NCI-H187 treated with DMSO at 0.1 percent for 48 hours (cell line): ENCODE measurements around the gene ADARB2.
"Not testable (repeated sequence)": the region's sequence is repeated elsewhere in the genome, so short reads cannot be mapped to it uniquely, and the experiment has no call there.

Source experiments
- DNase-seq: peaks from one replicate; lab custom pipeline; 2025; lab: John Stamatoyannopoulos, UW

The ADARB2 gene

GRCh38 chr10:1642600-1643160 lies 94.6 kb downstream of the ADARB2 start:
- no peak for DNase-seq

DNA sequence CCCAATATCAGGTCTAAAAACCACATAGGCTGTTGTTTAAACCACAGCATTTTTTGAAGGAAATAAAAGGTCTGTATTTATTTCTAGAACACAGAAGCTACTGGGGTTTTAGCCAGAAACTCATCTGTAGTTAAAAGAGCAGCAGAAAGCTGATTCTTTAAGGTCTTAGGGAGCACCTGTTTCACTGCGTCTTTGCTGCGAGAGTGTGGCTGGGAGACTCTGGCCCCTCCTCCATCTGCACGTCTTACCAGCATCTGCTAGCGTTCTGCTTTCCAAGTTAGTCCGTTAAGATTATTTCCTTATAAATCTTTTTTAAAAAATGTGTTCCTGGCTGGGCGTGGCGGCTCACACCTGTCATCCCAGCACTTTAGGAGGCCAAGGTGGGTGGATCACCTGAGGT lies 95.9 kb downstream of the ADARB2 start:
- DNase-seq, result no peak

GRCh38 chr10:1638889-1639419 lies 98.4 kb downstream of the ADARB2 start:
- no peak for DNase-seq

DNA sequence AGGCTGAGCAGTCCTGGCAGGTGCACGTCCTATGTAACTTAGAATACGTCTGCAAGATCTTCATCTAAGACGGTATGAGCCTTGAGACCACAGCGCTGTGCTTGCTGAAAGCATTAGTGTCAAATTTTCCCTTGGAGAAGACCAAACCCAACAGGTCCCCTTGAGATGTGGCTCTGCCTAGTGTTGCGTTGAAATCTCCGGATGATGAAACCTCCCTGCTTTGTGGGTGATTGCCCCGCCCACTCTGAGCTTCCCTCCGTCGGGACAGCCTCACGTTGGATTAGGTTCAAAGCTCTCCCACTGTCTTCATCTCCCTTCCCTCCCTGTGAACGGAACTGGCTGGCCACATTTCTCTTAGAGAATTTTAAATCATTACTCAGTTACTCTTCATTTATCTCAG lies 102.0 kb downstream of the ADARB2 start:
- DNase-seq, result no peak

- DNase-seq, result no peak
These were observed 103.1 kb downstream of the ADARB2 start for GRCh38 chr10:1634239-1634638.

- DNase-seq, result no peak
These were observed 103.5 kb downstream of the ADARB2 start for GRCh38 chr10:1633783-1634182.

DNA sequence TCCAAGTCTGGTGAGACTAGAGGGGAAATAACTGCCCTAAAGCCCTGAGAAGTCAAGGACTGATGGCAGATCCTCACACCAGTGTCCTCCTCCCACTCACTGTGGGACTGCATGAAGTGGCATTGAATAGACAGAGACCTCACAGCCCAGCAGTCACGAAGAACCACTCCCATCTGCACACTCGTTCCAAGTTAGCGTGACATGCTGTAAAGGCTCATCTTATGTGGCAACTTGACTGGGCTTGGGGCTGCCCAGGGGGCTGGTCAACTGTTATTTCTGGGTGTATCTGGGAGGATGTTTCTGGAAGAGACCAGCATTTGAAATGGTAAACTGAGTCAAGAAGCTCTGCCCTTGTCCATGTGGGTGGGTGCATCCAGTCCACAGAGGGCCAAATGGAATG lies 104.7 kb downstream of the ADARB2 start:
- no peak for DNase-seq

GRCh38 chr10:1632141-1632540 lies 105.2 kb downstream of the ADARB2 start:
- no peak for DNase-seq

- DNase-seq, result no peak
These were observed 106.0 kb downstream of the ADARB2 start for GRCh38 chr10:1631282-1631681.

- no peak for DNase-seq
These were observed 107.0 kb downstream of the ADARB2 start for GRCh38 chr10:1630304-1630703.

DNA sequence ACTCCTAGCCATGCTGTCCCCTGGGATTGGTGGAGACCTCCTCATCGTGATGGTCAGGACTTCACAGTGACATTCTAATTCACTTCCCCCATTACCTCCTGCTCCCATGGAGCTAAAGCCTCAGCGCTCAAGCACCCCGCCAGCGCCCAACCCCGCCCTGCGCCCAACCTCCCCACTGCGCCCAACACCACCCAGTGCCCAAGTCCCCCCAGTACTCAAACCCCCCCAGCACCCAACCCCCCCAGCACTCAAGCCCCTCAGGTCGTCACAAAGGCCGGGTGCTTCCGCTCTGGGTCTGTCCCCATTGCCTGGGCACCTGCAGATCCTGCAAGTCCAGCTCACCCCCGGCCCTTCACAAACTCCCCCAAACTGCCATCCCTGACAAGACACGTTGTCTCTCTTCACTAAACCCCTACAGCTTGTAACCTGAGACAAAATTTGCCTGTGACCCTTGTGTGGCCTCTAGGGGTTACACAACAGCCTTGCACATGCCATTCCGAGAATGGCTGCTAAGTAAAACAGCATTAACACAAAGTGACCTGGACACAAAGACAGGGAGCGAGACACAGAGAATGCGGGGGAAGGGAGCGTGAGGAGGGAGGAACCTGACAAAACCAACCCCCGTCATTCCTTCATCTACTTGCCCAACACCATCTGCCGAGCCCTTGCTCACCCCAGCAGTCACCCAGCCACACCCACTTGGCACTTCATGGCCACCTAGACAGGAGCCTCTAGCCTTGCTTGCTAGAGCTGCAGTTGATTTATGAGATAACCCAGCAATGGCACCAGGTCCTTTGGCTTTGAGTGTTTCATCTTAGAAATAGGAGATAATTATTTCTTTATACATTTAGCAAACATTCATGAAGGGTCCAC lies 107.8 kb downstream of the ADARB2 start:
- no peak for DNase-seq

GRCh38 chr10:1628757-1629156 lies 108.6 kb downstream of the ADARB2 start:
- no peak for DNase-seq

DNA sequence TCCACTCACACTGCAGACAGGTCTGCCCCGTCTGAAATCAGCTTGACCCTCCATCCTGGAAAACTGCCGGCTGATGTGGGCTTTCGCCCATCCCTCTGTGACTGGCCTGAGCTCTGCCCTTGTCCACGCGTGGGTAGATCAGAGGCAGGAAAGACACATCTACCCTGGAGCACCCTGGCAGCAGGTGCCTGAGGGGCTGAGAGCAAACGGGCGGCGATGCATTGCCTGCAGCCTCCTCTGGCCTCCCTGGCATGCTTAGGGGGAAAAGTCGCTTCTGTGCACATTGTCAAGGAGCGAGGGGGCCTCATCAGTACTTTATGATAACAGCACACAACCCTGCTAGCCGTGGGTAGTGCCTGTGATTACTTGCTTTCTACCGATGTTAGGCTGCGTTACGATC lies 109.4 kb downstream of the ADARB2 start:
- no peak for DNase-seq

DNA sequence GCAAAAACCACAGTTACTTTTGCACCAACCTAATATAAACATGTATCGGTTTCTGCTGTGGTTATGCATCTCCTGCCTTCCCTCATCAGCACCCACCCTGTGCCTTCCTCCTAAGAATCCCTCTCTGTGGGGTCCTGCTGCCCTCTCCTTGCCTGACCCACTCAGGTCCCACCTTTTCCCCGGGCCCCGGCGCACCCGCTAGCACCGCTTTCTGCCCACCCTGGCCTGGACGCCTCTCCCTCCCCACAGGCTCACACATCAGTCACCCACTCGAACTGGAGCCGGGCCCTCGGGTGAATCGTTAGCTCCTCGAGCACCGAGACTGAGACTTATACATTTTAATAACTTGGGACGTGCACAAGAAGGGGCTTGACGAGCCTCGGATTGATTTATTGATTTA lies 110.5 kb downstream of the ADARB2 start:
- no peak for DNase-seq

- DNase-seq, result no peak
These were observed 110.9 kb downstream of the ADARB2 start for GRCh38 chr10:1626410-1626809.

DNA sequence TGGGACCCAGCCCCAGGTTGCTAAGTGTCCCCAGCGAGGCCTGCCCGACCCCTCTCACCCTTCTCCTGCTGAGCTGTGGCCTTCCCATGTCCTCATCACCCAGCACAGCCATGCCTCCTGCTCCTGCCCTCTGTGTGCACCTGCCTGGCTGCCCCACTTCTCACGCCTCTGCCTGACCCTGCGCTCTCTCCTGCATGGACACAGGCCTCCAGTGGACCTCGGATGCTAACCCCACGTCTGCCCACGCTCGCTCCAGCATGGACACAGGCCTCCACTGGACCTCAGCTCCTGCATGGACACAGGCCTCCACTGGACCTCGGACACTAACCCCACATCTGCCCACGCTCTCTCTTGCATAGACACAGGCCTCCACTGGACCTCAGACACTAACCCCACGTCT lies 111.6 kb downstream of the ADARB2 start:
- DNase-seq, result no peak

DNA sequence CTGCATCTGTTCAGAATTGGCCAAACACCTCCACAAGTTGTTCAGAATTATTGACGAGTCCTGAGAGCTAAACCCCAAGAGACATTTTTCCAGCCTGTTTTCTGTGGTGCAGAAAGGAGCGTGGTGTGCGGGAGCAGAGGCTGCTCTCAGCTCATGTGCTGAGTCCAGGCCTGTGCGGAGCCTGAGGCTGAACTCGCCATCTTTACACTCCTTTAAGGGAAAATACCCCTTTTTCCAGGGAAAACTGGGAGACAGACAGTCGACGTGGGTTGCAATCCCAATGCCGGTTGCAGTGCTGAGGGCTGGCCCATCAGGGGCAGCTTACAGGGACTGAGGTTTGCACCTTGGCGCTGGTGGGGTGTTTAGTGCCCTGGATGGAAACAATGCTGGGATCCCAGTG lies 112.2 kb downstream of the ADARB2 start:
- DNase-seq, result no peak

GRCh38 chr10:1624240-1624639 lies 113.1 kb downstream of the ADARB2 start:
- no peak for DNase-seq

DNA sequence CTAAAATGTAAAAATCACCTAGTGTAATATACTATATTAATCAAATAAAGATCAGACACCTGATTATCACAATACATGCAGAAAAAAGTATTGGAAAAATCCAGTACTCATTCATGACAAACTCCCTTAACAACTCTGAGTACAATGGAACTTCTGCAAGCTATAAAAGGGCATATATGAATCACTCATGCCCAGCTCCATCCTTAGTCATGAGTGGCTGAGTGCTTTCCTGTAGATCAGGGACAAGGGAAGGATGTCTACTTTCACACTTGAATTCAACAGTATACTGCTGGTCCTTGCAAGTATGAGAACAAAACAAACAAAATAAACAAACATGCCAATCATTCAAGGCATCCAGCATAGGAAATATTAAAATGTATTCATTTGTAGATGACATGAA lies 116.5 kb downstream of the ADARB2 start:
- no peak for DNase-seq

GRCh38 chr10:1617376-1618317 lies 119.7 kb downstream of the ADARB2 start:
- DNase-seq, result not testable (repeated sequence)

GRCh38 chr10:1616701-1617100 lies 120.6 kb downstream of the ADARB2 start:
- not testable (repeated sequence) for DNase-seq

DNA sequence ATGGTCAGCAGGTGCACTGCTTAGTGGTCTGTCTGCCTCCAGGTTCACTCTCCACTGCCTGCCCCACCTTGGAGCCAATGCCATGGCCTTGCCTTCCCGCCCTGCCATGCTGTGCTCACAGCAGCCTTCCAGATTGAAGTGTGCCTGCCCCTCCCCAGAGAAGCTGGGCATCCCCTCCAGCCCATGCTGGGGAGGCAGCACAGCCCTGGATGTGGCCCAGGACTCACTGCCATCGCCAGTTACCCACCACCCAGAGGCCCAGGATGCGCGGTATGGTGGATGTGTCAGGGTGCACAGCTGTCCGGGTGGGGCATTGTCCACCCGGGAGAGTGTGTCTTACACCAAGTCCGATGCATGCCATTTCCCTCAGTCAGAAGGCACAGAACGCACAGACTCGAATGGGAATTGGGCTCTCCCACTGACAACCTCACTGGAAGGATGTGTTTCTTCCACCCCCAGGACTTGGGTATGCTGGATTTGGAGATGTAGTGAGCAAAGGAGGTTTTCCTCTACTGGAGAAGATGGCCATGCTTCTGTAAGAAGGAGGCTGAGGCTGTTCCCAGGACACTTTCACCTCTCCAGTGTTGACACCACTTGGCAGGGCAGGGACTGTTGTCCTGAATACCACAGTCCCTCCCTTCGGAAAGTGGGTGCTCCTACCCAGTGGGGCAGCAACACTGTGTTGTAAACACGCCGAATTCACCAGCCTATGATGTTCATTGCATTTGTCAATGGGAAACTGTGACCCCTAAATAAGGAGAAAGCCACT lies 122.0 kb downstream of the ADARB2 start:
- DNase-seq, result no peak
